Neural progenitor cell (in vitro differentiated cells): ENCODE data around the gene NDRG3.

ENCODE experiments used
- EZH2 ChIP-seq: fragments of 200-600 bp; sonication (generic); IDR thresholded peaks from 2 replicates; pipeline ENCODE4 v1.6.1; 2017; ENCODE audit warnings: antibody characterized with exemption, mild to moderate bottlenecking, moderate library complexity
- EZH2phosphoT487 ChIP-seq: fragments of 200-600 bp; sonication (generic); IDR thresholded peaks from 2 replicates; pipeline ENCODE4 v1.6.1; 2017; ENCODE audit warnings: antibody characterized with exemption
- TF ChIP-seq, protein P1 (sequence below): fragments of 200-600 bp; sonication (generic); IDR thresholded peaks from 2 replicates; pipeline ENCODE4 v1.5.1; 2017; ENCODE audit warnings: antibody characterized with exemption, mild to moderate bottlenecking

DNA sequence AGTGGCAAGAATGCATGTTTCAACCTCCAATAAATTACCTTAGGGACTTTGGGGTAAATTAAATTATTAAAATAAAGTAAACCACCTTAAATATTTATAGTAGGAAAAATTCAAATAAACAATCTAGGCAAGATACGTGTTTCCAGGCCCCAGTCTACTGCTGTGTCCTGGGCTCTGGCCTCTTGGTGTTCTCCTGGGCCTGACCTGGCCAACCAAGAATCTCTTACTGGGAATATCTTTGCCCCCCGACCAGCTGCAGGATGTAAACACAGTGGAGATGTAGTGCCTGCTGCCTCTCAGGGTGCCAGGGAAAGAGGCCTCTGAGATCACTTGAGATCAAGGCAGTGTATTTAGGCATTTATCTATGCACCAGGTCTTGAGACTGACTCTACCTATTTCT, 39.4 kb upstream of the NDRG3 start:
- TF ChIP-seq, protein P1, sequence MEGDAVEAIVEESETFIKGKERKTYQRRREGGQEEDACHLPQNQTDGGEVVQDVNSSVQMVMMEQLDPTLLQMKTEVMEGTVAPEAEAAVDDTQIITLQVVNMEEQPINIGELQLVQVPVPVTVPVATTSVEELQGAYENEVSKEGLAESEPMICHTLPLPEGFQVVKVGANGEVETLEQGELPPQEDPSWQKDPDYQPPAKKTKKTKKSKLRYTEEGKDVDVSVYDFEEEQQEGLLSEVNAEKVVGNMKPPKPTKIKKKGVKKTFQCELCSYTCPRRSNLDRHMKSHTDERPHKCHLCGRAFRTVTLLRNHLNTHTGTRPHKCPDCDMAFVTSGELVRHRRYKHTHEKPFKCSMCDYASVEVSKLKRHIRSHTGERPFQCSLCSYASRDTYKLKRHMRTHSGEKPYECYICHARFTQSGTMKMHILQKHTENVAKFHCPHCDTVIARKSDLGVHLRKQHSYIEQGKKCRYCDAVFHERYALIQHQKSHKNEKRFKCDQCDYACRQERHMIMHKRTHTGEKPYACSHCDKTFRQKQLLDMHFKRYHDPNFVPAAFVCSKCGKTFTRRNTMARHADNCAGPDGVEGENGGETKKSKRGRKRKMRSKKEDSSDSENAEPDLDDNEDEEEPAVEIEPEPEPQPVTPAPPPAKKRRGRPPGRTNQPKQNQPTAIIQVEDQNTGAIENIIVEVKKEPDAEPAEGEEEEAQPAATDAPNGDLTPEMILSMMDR, result no peak
- no peak for TF ChIP-seq EZH2
- no peak for TF ChIP-seq EZH2phosphoT487
